Lower leg skin (tissue), 4 donors: ENCODE data around the gene FOXN4. TPM values are rescaled to one million over a fixed set of nuclear protein-coding genes. Genes with fewer than 3 reads are reported as not detected.

ENCODE experiments used
- DNase-seq, 2 donors: peaks; one replicate each; pipeline ENCODE4 v3.0.0-alpha.2; 2019; ENCODE audit warnings: low spot score in 2 of 2
- H3K4me3 ChIP-seq: fragments of 200-600 bp; sonication (generic); 2 replicates; pipeline ENCODE4 v1.5.1; 2017; ENCODE audit warnings: mild to moderate bottlenecking, low read depth; ENCODE audit not compliant: poor library complexity, severe bottlenecking
- POLR2A ChIP-seq, 2 donors: fragments of 450-650 bp; IDR thresholded peaks; one replicate each; pipeline ENCODE4 v1.6.1; 2016 to 2017; ENCODE audit warnings: antibody characterized with exemption in 2 of 2, mild to moderate bottlenecking in 1 of 2, moderate library complexity in 1 of 2
- WGBS, 2 donors: methylation state at CpG; one replicate each; pipeline ENCODE4 v1.1.5; 2018; 5-methylcytosine and 5-hydroxymethylcytosine counted together
- intact Hi-C: fragments of 100-400 bp; cut with DNase I; formaldehyde crosslinking; loops from one replicate; pipeline ENCODE4 v1.15.0; 2023; ENCODE audit warnings: low total_unique reads
- total RNA-seq, 4 donors: library from RNA; depleted of rRNA; stranded (reverse); fragments of >200 nt; gene quantifications; one replicate each; pipeline ENCODE4 v1.1.0, GENCODE V29; 2016
- TF ChIP-seq, protein P1 (sequence below), 3 donors: fragments of 450-650 bp; IDR thresholded peaks; one replicate each; pipeline ENCODE4 v1.5.1; 2016; ENCODE audit warnings: antibody characterized with exemption in 3 of 3, mild to moderate bottlenecking in 3 of 3, moderate library complexity in 2 of 3

FOXN4 gene
- total RNA-seq, 4 donors from 2014 or later: 0.10 to 0.12 TPM; not detected in 2

DNA sequence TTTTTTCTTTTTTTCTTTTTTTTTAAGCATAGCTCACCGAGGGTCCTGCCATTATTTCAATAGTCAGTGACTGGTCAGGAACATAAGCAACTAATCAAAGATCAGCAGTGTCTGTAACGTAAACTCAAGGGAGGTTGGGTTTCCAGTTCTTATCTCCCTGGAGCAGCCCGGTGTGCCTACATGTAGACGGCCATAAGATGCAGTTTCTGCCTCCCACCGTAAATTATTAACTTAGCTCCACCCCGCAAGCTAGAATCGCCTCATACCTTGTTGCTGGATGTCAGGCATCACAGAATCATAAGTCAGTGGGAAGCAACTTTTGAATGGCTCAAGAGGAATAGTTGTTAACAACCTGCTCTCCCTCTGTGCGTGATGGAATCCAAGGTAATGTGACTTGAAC, 38.5 kb upstream of the FOXN4 start, which contains the start of gene MYO1H:
Gene MYO1H (plus strand): TSS at position 312 of the 400 bp plus-strand sequence. CDS start 61 bp downstream, at position 373.
- H3K4me3 ChIP-seq: no peak within 1 kb of the TSS
- TF ChIP-seq, protein P1, sequence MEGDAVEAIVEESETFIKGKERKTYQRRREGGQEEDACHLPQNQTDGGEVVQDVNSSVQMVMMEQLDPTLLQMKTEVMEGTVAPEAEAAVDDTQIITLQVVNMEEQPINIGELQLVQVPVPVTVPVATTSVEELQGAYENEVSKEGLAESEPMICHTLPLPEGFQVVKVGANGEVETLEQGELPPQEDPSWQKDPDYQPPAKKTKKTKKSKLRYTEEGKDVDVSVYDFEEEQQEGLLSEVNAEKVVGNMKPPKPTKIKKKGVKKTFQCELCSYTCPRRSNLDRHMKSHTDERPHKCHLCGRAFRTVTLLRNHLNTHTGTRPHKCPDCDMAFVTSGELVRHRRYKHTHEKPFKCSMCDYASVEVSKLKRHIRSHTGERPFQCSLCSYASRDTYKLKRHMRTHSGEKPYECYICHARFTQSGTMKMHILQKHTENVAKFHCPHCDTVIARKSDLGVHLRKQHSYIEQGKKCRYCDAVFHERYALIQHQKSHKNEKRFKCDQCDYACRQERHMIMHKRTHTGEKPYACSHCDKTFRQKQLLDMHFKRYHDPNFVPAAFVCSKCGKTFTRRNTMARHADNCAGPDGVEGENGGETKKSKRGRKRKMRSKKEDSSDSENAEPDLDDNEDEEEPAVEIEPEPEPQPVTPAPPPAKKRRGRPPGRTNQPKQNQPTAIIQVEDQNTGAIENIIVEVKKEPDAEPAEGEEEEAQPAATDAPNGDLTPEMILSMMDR (IDR thresholded peaks at IDR 0.05): no peak
- TF ChIP-seq POLR2A (IDR thresholded peaks at IDR 0.05): no peak
- DNase-seq: no peak
- WGBS, 2 donors: 84 to 89% methylated on average over 8 of the region's 8 CpGs
- intact Hi-C loops: no loop called here

DNA sequence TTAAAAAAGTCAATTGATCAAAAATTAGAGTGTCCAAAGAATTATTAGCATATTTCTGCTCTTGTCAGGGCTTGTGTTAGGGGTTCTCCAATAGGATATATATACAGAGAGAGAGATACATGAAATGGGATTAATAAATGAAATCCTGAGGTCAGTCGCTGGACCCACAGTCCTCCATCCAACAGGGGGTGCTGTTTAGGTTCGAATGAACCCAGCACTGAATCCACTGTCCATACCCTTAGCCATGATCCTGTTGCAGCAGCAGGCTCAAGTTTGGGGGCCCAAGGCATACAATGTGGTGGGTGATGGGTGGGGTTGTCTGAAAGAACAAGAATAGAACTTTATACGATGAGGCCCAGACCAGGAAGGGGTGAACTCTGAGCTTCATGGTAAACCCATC, 37.8 kb upstream of the FOXN4 start:
- intact Hi-C loops: no loop called here
- no peak overlapping the region for H3K4me3 ChIP-seq
- DNase-seq: no peak
- TF ChIP-seq POLR2A (IDR thresholded peaks at IDR 0.05): no peak
- TF ChIP-seq, protein P1 (IDR thresholded peaks at IDR 0.05): no peak
- 82 to 85% methylated on average over 3 of the region's 3 CpGs for WGBS, 2 donors

DNA sequence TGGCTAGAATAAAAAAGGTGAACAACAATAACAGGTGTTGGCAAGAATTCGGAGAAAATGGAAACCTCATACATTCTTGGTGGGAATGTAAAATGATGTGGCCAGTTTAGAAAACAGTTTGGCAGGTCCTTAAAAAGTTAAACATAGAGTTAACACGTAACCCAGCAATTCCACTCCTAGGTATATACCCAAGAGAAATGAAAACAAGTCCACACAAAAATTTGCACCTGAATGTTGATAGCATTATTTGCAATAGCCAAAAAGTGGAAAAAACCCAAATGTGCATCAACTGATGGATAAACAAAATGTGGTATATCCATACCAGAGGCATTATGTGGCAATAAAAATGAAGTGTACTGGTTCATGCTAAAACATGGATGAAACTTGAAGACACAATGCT, 36.3 kb upstream of the FOXN4 start:
- intact Hi-C loops: no loop called here
- 86 to 88% methylated on average over 2 of the region's 2 CpGs for WGBS, 2 donors
- no peak for TF ChIP-seq POLR2A (IDR thresholded peaks at IDR 0.05)
- TF ChIP-seq, protein P1 (IDR thresholded peaks at IDR 0.05): no peak

DNA sequence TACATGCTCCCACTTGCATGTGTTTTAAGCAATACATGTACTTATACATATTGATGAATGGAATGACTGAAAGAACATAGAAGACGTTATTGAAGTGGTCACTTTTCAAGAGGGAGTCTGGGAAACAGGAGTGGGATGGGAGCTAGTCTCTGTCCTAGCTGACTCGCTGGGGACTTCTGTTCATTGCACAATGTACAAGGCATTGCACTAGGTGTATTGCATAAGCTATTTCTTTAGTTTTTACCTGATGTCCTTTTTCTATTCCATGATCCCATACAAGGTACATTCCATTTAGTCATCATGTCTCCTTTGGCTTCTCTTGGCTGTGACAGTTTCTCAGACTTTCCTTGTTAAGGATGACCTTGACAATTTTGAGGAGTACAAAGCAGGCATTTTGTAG, 34.6 kb upstream of the FOXN4 start:
- DNase-seq: no peak
- H3K4me3 ChIP-seq: no peak overlapping the region
- WGBS, 2 donors: 44 to 74% methylated on average over 2 of the region's 2 CpGs
- TF ChIP-seq POLR2A (IDR thresholded peaks at IDR 0.05): no peak
- TF ChIP-seq, protein P1 (IDR thresholded peaks at IDR 0.05): no peak
- intact Hi-C loops: no loop called here

More for the DNA sequence above, 36.3 kb upstream of the FOXN4 start:
- H3K4me3 ChIP-seq: no peak overlapping the region
- no peak for DNase-seq

DNA sequence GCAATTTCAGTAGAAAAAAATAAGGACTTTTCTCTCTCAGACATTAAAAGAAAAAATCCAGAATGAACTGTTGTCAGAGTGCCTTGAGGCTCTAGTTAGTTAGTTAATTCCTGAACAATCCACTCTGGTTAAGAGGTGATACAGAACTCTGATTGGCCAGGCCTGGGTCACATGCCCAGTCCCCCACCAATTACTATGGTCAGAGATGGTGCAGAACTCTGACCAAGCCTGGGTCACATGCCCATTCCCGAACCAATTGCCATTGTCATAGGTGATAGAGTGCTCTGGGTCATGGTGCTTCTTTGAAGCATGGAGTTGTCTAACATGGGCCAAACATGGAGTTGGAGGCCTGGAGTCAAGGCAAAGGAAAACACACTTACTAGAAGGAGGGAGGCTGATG, 27.5 kb upstream of the FOXN4 start:
- intact Hi-C loops: no loop called here
- WGBS, 2 donors: 91 to 96% methylated on average over 1 of the region's 1 CpG
- DNase-seq: no peak
- no peak overlapping the region for H3K4me3 ChIP-seq
- TF ChIP-seq, protein P1 (IDR thresholded peaks at IDR 0.05): no peak
- TF ChIP-seq POLR2A (IDR thresholded peaks at IDR 0.05): no peak

DNA sequence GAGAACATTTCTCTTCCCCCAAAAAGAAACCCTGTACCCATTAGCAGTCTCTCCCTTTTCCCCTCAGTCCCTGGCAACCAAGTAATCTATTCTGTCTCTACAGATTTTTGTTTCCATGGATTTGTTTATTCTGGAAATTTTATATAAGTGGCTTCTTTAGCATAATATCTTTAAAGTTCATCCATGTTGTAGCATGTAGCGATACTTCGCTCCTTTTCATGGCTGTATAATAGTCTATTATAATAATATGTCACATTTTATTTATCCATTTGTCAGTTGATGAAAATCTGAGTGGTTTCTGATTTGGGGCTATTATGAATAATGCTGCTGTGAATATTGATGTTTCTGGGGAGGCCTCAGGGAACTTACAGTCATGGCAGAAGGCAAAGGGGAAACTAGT, 25.8 kb upstream of the FOXN4 start:
- WGBS, 2 donors: 95 to 97% methylated on average over 2 of the region's 2 CpGs
- H3K4me3 ChIP-seq: no peak overlapping the region
- intact Hi-C loops: no loop called here
- TF ChIP-seq POLR2A (IDR thresholded peaks at IDR 0.05): no peak
- TF ChIP-seq, protein P1 (IDR thresholded peaks at IDR 0.05): no peak
- no peak for DNase-seq
